ENCODE data around the gene IGFBPL1.

GRCh38 chr9:38445154-38446043 is 21.1 kb upstream of the IGFBPL1 start:
- no peak for TF ChIP-seq CTCF (conservative IDR thresholded peaks at IDR 0.05 in 1 of 2, IDR thresholded peaks at IDR 0.05 in 1 of 2; ENCODE audit: extremely low read depth in 1 of 2, insufficient read depth in 1 of 2, low read depth in 1 of 2, low read length in 2 of 2)
- no peak for TF ChIP-seq EZH2 (IDR thresholded peaks at IDR 0.05; ENCODE audit: borderline replicate concordance, low read length)

Data from mammary epithelial cell (primary cell).